HG03045 (cell line): ENCODE measurements around the gene MED15.
"Not testable (repeated sequence)": the region's sequence is repeated elsewhere in the genome, so short reads cannot be mapped to it uniquely, and the experiment has no call there.

Experiments used
- ATAC-seq: cut with Tn5 transposase; IDR thresholded peaks from one replicate; pipeline ENCODE4 v1.9.1; 2021; ENCODE audit warnings: mild to moderate bottlenecking, moderate library complexity; ENCODE audit not compliant: unreplicated experiment

Gene MED15, protein sequence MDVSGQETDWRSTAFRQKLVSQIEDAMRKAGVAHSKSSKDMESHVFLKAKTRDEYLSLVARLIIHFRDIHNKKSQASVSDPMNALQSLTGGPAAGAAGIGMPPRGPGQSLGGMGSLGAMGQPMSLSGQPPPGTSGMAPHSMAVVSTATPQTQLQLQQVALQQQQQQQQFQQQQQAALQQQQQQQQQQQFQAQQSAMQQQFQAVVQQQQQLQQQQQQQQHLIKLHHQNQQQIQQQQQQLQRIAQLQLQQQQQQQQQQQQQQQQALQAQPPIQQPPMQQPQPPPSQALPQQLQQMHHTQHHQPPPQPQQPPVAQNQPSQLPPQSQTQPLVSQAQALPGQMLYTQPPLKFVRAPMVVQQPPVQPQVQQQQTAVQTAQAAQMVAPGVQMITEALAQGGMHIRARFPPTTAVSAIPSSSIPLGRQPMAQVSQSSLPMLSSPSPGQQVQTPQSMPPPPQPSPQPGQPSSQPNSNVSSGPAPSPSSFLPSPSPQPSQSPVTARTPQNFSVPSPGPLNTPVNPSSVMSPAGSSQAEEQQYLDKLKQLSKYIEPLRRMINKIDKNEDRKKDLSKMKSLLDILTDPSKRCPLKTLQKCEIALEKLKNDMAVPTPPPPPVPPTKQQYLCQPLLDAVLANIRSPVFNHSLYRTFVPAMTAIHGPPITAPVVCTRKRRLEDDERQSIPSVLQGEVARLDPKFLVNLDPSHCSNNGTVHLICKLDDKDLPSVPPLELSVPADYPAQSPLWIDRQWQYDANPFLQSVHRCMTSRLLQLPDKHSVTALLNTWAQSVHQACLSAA

DNA sequence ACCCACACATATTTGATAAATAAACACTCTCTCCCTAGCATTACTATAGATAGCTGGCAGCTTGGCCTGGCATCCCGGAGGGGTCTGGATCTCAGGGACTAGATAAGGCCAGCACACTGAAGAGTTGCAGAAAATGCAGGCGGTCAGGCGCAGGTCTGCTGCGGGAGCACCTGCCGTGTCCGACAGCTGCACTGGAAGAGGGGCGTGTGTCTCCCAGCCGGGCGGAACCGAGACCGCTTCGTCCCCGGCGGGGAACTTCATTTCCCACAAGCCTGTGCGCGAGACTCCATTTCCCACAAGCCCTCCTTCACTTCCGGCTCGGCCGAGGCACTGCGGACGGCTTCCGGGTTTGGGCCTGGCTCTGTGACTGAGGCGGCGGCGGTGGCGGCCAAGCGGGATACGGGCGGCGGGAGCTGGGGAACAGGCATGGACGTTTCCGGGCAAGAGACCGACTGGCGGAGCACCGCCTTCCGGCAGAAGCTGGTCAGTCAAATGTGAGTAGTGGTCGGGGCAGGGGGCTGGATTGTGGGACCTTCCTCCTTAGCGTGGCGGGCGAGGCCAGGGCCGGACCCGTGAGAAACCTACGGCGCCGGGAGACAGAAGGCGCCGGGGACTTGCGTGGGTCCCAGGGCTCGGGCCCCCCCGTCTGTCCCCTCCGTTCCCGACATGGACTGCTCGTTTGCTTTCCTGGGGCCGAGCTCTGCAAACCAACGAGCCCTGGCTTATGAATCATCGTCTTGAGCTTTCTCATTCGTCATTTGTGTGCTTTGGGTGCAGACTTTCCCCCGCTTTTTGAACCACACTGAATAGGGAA is at the start of gene MED15:
Gene MED15, plus strand, starts transcription at position 358 of the 814 bp plus-strand sequence. Its CDS starts 69 bp downstream, at position 427.
- peak; percentile 77 for ATAC-seq

DNA sequence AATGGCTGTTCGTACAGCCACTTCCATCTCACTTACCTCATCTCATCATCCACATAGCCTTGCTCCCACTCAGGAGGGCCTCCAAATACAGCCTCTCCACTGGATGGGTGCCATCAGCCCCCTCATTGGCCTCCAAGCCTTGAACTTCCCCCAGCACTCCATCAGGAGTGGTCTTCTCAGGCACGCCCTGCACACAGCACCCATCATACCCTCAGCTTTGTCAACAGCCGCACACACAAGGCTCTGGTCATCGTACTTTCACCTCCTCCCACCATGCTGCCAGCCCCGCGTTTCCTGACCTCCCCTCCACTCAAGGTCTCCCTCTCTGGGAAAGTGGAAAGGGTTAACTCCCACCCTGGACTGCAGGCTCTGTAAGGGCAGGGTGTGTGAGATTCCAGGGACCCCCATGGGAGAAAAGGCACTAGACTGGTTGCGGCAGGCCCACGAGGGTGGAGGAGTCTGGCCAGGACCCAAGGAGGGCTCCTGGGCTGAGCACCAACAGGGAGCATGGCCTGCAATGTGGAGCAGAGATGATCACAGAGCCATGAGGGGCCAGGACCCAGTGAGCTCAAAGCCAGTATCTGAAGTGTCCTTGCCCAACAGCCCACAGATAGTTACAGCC is 48.8 kb upstream of the MED15 start:
- ATAC-seq, result no peak

DNA sequence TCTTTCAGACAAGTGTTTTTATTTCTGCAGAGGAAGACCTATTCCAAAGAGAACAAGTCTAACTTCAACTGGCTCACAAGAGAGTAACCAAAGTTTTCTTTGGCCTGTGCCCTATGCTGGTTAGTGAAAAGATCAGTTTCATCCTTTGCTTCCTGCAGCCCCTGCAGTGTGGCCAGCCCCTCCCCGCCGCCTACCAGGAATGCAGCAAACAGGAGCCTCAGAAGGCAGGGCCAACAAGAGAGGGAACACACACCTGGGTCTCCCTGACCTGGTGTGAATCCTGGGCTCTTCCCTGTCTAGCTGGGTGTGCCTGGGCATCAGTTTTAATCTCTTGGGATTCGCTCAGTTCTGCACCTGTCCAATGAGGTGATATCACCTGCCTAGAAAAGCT is 48.3 kb upstream of the MED15 start:
- ATAC-seq, result no peak

DNA sequence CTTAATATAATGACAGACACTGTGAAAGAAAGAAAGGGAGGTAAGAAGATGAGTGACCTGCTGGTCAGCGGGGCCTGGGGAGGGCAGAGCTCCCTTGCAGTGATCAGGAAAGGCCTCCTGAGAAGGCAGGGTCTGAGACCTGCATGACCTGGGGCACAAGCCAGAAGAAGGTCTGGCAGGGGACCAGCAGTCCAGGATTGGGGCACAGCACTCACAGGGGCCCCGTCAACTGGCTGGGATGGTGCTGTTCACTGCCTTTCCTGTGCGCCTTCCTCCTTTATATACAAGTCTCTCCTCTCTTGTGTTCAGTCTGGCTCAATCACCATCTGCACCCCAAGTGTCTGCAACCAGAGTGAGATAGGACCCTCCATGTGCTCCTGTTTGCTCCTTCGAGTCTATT is 47.5 kb upstream of the MED15 start:
- ATAC-seq, result no peak

DNA sequence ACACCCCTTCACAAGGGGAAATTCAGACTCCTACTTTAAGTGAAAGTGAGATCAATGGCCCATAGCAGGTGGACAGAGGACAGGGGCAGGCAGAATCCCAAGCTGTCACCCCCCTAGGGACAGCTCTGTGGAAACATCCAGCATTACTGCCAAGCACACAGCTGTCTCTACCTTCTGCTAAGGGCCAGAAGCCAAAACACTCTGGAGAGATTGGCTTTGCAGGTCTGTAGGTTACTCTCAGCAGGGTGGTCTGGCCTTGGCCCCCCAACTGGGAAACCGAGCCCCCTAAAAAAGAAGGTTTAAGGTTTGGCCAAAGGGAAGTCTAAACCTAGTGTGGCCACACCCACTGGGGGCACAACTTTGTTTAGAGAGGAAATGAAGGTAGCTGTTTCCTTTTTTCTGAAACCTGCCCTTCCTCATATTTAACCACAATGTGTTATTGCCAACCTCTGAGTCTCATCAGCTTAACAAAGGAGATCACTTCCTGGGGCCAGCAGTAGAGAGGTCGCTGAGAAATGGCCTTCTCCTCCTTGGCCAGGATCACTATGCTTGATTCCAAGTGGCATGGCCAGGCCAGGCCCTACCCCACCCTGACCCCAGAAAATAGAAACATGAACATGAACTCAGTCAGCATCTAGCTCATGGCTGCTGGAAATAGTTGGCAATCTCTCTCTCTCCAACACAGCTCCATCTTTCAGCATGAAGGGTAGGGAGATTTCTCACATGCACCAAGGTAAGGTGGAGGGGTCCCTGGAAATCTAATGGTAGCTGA is 43.9 kb upstream of the MED15 start:
- ATAC-seq, result no peak

DNA sequence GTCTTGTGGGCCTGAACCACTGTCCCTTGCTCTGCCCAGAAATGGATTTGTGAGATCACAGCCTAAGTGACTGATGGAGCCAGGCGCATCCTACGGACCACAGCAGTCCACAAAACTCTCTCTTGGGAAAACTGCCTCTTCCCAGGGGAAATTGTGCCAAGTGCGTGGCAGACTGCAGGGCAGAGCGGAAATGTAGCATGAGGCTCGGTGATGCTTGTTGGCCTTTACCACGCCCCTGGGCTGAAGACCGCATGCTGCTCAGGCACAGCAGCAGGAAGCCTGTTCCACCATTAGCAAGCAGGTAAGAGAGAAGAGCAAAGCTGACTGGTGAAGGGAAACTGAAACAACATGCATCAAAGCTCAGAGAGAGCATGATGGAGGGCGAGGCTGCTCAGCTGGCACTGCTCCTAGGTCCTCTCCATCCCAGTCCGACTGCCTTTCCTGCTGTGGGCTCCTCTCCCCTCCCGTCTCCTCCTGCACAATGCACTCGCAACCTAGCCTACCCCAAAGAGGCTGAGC is 43.3 kb upstream of the MED15 start:
- ATAC-seq, result no peak

DNA sequence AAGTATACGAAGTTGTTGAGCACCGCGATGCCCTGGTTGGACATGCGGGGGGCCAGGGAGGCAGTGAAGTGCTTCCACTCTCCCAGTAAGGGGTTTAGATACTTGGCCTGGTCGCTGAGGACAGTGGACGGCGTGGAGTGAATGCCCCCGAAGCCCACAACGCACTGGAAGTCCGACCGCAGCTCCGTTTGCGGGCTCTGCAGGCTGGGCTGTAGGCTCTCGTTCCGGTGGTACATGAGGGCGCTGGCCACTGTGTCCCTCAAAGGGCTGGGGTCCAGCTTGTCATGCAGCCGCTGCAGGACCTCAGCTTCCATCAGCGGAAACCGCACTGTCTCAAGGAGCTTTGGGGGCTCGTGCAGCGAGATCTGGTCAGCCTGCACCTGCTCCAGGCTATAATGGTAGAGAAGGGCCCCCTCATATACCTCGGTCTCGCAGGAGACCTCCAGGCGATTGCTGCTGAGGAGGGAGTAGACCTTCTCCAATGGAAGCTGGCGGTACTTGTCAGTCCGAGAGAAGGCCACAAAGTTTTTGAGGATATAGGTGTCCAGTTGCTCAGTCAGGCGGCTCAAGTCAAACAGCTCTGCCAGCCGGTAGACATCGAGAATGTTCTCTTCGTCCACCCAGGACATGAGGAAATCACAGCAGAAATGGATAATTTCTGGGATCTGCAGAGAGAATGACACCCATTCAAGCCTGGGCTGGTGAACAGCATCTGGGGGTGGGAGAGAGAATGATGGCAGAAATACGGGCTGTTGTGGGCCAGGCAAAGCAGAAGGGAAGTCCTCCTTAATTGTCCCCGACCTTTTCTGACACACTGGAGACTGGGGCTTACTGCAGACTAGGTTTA is 42.3 kb upstream of the MED15 start:
- no peak for ATAC-seq

DNA sequence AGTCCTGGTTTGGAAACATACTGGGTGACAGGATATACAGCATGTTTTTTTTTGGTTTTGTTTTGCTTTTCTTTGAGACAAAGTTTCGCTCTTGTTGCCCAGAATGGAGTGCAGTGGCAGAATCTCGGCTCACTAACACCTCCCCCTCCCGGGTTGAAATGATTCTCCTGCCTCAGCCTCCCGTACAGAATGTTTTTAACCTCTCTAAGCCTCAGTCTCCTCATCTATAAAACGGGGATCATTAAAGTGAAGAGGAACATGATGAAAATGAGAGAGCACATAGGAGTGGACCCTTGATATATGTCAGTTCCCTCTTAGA is 41.7 kb upstream of the MED15 start:
- ATAC-seq, result no peak

DNA sequence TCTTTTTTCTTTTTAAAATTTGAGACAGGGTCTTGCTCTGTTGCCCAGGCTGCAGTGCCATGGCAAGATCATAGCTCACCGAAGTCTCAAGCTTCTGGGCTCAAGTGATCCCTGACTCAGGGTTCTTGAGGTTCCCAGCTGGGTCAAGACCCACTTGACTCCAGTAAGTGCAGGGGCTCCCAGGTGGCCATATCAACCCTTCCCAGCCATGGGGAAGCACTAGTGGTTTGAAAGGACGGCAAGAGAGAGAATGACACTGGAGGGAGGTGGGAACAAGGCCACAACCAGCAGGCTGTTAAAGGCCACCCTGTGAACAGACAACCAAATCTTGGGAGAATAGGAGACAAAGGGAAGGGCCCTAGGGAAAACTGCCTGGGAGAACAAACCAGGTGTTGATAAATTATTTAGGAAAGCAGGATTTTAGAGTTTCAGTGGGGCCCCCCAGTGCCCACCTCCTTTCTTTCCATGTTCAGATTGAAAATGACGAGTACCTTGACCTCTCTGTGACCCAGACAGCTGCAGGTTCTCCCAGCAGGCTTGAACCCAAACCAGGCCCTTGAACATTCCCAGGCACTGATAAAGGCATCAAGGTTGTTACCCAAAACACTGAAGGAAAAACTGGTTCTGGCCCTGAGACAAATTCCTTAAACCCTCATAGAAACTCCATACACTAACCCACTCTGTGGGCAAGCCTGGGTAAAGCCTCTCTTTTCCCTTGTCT is 40.6 kb upstream of the MED15 start:
- no peak for ATAC-seq

DNA sequence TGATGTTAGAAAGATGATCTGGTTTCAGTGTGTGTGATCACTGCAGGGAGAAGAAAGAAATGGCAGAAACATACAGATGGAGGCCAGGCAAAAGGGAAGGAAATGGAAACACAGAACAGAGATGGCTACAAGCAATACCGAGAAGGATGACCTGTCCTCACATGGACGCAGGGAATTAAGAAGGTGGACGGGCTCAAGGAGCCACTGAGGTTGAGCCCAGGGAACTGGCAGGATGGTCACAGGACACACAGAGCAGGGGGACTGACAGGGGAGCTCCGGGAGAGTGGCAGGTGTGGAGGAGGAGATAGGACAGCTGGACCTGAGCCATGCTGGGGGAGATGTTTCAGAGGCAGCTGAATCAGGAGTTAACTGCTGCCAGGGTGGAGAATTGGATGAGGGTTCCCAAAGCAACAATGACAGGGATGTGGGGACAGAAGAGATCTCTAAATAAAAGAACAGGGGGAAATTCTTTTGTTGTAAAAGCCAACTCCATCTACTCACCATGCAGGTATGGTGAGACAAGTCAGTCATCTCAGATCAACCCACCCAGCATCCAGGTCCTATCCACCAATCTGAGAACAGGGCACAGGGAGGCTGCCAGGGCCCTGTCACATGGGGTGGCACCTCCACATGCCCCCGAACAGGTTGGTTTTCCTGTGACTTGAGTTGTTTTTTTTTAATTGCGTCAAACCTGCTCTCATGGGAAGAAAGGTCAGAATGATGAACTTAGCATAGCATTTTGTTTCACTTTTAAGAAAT is 38.1 kb upstream of the MED15 start:
- ATAC-seq, result no peak

DNA sequence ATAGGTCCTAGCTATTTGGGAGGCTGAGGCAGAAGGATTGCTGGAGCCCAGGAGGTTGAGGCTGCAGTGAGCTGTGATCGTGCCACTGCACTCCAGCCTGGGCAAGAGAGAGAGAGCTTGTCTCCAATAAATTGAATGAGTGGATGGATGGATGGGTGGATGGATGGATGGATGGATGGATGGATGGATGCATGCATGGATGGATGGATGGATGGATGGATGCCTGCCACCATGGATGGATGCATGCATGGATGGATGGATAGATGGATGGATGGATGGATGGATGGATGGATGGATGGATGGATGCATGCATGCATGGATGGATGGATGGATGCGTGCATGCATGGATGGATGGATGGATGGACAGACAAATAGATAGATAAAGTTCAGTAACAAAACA is 36.9 kb upstream of the MED15 start:
- ATAC-seq, result not testable (repeated sequence)

DNA sequence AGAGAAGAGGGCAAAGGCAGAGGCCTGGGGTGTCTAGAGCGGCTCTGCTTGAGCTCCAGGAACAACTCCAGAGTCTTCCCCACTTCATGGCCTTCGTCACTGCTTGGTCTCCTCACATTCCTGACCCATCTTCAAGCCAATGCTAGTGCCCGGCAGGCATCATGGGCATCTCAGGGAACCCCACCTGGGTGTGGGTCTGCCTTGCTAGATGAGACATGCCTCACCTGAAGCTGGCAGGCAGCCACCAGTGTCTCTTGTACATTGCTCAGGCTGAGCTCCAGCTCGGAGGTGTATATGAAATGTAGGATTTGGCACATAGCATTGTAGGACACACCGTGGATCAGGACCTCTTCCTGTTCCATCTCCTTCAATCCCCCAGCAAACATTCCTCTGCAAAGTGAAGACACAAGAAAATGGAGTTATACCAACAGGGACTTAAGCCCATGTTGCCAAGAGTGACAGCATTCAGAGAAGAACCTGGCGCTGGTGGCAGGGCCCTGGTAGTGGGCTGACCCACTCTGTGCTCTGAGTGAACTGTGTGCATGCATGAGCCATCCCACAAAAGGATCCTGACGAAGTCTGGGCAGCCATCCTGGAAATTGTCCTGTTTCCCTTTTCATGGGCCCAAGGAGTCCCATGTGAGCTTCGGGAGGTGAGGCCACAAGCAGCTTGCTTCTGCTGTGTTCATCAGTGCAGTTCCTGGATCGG is 36.1 kb upstream of the MED15 start:
- ATAC-seq, result no peak

DNA sequence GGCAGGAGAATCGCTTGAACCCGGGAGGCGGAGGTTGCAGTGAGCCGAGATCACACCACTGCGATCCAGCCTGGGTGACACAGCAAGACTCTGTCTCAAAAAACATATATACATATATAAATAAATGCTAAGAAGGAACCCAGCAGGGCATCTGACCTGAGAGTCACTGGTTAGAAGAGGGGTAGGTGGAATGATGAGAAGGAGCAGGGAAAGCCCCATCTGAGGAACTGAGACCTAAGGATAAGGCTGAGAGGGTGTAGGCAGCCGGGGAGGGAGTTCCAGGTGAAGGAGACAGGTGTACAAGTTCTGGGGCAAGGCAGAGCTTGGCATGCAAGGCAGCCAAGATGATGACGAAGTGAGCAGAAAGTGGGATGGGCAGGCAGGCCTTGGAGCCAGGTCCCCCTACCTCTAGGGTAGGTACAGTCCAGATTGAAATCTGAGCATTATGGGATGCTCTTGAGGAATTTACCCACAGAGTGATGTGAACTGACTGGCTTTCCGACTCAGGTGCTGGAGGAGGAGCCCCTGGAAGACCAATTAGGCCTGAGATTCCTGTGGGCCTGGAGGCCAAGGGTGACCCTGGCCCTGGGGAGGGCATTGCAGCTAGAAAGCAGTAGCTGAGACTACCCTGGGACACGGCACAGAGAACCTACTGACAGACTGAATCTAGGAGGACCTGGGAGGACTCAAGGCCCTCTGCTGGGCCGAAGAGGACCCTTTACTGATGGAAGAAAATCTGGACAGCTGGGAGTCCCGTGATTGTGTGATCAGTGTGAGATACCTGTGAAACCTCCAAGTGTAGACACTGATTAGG is 34.6 kb upstream of the MED15 start:
- ATAC-seq, result no peak

DNA sequence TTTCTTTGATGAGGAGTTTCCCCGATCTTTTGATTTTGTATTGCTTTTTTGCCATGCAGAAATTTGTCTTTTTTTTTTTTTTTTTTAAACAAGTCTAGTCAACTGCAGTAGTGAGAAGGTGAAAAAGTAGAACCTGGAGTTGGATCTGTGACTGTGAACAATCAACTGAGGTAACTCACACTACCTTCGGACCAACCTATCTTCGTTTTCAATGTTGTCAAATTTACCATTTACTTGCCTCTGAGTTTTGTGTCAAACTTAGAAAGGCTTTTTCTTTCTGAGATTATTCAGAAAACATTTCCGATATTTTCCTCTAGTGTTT is 32.3 kb upstream of the MED15 start:
- ATAC-seq, result no peak

DNA sequence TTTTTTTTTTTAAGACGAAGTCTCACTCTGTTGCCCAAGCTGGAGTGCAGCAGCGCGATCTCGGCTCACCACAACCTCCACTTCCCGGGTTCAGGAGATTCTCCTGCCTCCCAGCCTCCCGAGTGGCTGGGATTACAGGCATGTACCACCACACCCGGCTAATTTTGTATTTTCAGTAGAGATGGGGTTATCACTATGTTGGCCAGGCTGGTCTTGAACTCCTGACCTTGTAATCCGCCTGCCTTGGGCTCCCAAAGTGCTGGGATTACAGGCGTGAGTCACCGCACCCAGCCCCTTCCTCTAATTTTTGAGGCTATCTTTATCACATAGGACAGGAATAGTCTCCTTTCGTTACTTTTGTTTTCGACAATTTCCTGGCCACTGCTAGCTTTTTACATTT is 31.8 kb upstream of the MED15 start:
- not testable (repeated sequence) for ATAC-seq

DNA sequence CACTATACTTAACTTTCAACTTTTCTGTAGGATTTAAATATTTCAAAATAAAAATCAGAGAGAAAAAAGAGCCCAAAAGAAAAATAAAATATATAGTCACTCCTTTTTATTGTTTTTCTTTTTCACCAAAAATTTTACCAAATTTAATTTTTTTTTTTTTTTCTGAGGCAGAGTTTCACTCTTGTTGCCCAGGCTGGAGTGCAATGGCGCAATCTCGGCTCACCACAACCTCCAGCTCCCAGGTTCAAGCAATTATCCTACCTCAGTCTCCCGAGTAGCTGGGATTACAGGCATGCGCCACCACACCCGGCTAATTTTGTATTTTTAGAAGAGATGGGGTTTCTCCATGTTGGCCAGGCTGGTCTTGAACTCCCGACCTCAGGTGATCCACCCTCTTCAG is 29.4 kb upstream of the MED15 start:
- not testable (repeated sequence) for ATAC-seq
